Measurements from ENCODE around the gene ANP32B. TPM values are rescaled to one million over a fixed set of nuclear protein-coding genes. Genes with fewer than 3 reads are reported as not detected.

ANP32B gene
- total RNA-seq, 3 donors from 2014 or later (not counting 1 experiment from before 2014, with no cell fraction given): 89.9 to 107 (median 100) TPM

DNA sequence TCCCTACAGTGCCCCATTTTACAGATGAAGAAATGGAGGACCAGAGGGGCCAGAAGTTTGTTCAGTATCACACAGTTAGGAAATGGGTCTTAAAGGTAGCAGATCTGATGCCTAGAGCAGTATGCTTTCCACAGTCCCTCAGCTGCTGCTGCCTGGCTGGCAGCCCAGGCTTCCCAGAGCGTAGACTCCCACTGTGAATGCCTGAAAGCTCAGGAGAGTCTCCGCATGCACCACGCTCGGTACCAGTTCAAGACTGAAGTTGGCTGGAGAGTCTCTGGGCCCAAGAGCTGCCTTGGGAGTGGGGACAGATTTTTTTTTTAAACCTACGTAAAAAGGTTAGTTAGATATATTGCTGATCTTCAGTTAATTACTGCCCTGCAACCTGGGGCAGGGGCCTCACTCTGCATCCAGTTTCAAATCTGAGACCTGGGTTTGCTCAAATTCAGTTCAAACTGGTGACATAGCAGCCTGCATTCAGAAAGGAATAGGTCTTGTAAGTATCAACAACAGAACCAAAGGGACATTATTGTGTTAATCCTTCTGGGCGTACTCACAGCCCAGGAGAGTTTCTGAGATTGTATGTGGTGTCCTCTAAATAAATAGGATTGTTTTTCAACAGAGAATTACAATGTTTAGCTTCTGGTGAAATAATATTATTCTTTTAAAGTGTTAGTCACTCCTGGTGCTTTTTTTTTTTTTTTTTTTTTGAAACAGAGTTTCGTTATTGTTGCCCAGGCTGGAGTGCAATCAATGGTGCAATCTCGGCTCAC lies 81.7 kb downstream of the ANP32B start:
- Mint-ChIP-seq H3K27me3 (ENCODE audit: low read depth in 2 of 2) (no peaks in the 10 kb centered on the region), H3K27ac (no peak overlapping the region), H3K4me1 (no peaks in the 10 kb centered on the region), H3K4me3 (no peak overlapping the region), H3K9me3 (no peaks in the 10 kb centered on the region), H3K36me3 (no peaks in the 10 kb centered on the region)
- no peaks in the 10 kb centered on the region for H3K9me3 ChIP-seq (ENCODE audit: control insufficient read depth, insufficient read depth, low read length)
- ATAC-seq (no peak), DNase-seq (no peak)
- no peak overlapping the region for H3K4me3 ChIP-seq (ENCODE audit: low read length)
- no peak overlapping the region for H3K27ac ChIP-seq (ENCODE audit: low read length)
- WGBS (ENCODE audit: insufficient coverage): 100% methylated on average over 7 of the region's 8 CpGs
- intact Hi-C loops (cut with micrococcal nuclease): no loop called here
- H3K27me3 ChIP-seq (ENCODE audit: control insufficient read depth, insufficient read depth, low read length): no peaks in the 10 kb centered on the region
- peaks cover 13% of the 10 kb centered on the region for H3K36me3 ChIP-seq (ENCODE audit: control insufficient read depth, insufficient read depth, low read length)
- TF ChIP-seq, protein P1, sequence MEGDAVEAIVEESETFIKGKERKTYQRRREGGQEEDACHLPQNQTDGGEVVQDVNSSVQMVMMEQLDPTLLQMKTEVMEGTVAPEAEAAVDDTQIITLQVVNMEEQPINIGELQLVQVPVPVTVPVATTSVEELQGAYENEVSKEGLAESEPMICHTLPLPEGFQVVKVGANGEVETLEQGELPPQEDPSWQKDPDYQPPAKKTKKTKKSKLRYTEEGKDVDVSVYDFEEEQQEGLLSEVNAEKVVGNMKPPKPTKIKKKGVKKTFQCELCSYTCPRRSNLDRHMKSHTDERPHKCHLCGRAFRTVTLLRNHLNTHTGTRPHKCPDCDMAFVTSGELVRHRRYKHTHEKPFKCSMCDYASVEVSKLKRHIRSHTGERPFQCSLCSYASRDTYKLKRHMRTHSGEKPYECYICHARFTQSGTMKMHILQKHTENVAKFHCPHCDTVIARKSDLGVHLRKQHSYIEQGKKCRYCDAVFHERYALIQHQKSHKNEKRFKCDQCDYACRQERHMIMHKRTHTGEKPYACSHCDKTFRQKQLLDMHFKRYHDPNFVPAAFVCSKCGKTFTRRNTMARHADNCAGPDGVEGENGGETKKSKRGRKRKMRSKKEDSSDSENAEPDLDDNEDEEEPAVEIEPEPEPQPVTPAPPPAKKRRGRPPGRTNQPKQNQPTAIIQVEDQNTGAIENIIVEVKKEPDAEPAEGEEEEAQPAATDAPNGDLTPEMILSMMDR (IDR thresholded peaks at IDR 0.05): no peak
- no peaks in the 10 kb centered on the region for H3K4me1 ChIP-seq (ENCODE audit: control insufficient read depth, insufficient read depth, low read length)

Other genes with a start within 250 kb of the ANP32B start
- not detected for gene FOXE1, start 130.1 kb upstream of the ANP32B start, total RNA-seq
- gene TRMO, start 60.8 kb upstream of the ANP32B start, total RNA-seq: 10 to 100 TPM; 26.6 to 35.1 (median 31.2) TPM
- under 1 TPM; 0.47 to 0.75 (median 0.75) TPM for gene HEMGN, start 45.2 kb upstream of the ANP32B start, total RNA-seq
- 10 to 100 TPM; 30.7 to 36.8 (median 34.1) TPM for gene NANS, start 73.4 kb downstream of the ANP32B start, total RNA-seq
- 10 to 100 TPM; 45.1 to 66.5 (median 65.3) TPM for gene TRIM14, start 135.9 kb downstream of the ANP32B start, total RNA-seq
- gene CORO2A, start 209.3 kb downstream of the ANP32B start, total RNA-seq: 1 to 10 TPM; 1.9 to 3.6 (median 2.3) TPM

Measured in natural killer cell (primary cell).